C4-2B (cell line): ENCODE data around the gene TXNIP.

Experiments
- ZFX ChIP-seq: fragments of 450-650 bp; IDR thresholded peaks from 2 replicates; pipeline ENCODE4 v1.6.1; 2017
- TF ChIP-seq, protein P1 (sequence below): fragments of 450-650 bp; conservative IDR thresholded peaks from 2 replicates; pipeline ENCODE4 v1.5.1; 2017; ENCODE audit warnings: mild to moderate bottlenecking

DNA sequence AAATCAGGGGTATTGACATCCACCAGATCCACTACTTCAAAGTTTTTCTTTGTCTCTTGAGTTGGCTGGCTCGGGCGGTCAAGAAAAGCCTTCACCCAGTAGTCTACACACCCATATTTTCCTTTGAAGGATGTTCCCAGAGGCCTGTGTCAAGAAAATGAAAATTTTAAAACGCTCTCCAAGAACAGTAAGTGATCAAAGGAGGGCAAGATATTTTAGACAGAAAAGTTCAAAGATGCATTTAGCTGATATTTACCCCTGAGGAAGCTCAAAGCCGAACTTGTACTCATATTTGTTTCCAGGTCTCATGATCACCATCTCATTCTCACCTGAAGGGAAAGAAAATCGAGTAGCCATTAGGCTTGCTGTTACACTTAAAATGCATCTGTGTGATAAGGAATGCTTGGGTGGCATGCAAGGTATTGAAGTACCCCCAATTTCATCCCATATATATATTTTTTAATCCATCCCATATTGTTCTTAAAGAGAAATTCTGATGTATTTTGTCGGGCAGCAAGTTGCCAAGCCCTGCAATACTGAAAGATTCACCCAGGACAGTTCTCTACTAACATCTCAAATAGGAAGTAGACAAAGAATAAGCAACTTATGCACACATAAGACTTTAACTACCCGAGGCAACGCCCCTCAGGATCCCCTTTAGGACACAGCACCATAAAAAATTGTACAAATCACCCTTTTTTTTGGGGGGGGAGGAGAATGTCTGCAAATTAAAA is 1.1 kb downstream of the TXNIP start:
- TF ChIP-seq, protein P1, sequence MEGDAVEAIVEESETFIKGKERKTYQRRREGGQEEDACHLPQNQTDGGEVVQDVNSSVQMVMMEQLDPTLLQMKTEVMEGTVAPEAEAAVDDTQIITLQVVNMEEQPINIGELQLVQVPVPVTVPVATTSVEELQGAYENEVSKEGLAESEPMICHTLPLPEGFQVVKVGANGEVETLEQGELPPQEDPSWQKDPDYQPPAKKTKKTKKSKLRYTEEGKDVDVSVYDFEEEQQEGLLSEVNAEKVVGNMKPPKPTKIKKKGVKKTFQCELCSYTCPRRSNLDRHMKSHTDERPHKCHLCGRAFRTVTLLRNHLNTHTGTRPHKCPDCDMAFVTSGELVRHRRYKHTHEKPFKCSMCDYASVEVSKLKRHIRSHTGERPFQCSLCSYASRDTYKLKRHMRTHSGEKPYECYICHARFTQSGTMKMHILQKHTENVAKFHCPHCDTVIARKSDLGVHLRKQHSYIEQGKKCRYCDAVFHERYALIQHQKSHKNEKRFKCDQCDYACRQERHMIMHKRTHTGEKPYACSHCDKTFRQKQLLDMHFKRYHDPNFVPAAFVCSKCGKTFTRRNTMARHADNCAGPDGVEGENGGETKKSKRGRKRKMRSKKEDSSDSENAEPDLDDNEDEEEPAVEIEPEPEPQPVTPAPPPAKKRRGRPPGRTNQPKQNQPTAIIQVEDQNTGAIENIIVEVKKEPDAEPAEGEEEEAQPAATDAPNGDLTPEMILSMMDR: no peak
- no peak for TF ChIP-seq ZFX
